ENCODE data around the gene PLEKHG4B. TPM values are rescaled to one million over a fixed set of nuclear protein-coding genes. Genes with fewer than 3 reads are reported as not detected.

PLEKHG4B gene
- total and polyA plus RNA-seq, 2 of the 8 experiments (the other 6 are each of a cell fraction or from before 2014, with no cell fraction given): 31.1 to 43.6 TPM

- DNase-seq (ENCODE audit: low read depth in 1 of 2, low spot score in 2 of 2) (no peak), FAIRE-seq (no peak)
- H3K23ac ChIP-seq (ENCODE audit: insufficient read length): no peak overlapping the region
- no peak overlapping the region for H2BK20ac ChIP-seq (ENCODE audit: low read length)
- H3K9ac ChIP-seq (replicated peaks in 1 of 4; ENCODE audit: extremely low read depth in 1 of 4, low read depth in 3 of 4, low read length in 3 of 4): no peak overlapping the region
- H4K20me1 ChIP-seq (replicated peaks in 1 of 2; ENCODE audit: control insufficient read depth in 1 of 2, insufficient read depth in 2 of 2, low read length in 2 of 2): peaks cover 0 to 1% of the 10 kb centered on the region in 2 experiments
- H2AFZ ChIP-seq (ENCODE audit: low read length): no peak overlapping the region
- no peak overlapping the region for H3K18ac ChIP-seq (ENCODE audit: extremely low read depth, low read length)
- no peak overlapping the region for H3K14ac ChIP-seq (ENCODE audit: insufficient read length)
- WGBS, 2 experiments (ENCODE audit: extremely low coverage in 1 of 2, insufficient coverage in 1 of 2, insufficient read length in 1 of 2, insufficient replicate concordance in 2 of 2, low coverage in 1 of 2, low lambda C conversion rate in 2 of 2, missing lambda C conversion rate in 1 of 2): 94% methylated on average over 18 of the region's 18 CpGs; no CpG with 5 or more reads in 1 of the 2 experiments
- H2BK12ac ChIP-seq (ENCODE audit: low read depth, low read length): no peak overlapping the region
- no peak overlapping the region for H3K4me2 ChIP-seq (ENCODE audit: insufficient read depth in 1 of 2, low read depth in 2 of 2, low read length in 2 of 2)
- no peak overlapping the region for H2AK5ac ChIP-seq (ENCODE audit: low read depth, low read length)
- H2BK120ac ChIP-seq (replicated peaks; ENCODE audit: low read depth, low read length): no peak overlapping the region
- H4K5ac ChIP-seq (ENCODE audit: insufficient read length, low read depth, low read length): no peak overlapping the region
- H3K4ac ChIP-seq (replicated peaks; ENCODE audit: insufficient read length, low read depth, low read length): no peak overlapping the region
- no peak overlapping the region for H3K4me3 ChIP-seq (ENCODE audit: extremely low read depth in 1 of 4, insufficient read depth in 2 of 4, low read depth in 3 of 4, low read length in 4 of 4)
- H3K79me2 ChIP-seq (ENCODE audit: control insufficient read depth in 1 of 2, insufficient read depth in 2 of 2, low read length in 2 of 2): no peaks in the 10 kb centered on the region
- ChIA-PET POLR2A (ENCODE audit: partially characterized antibody) (interaction anchor here (1.4 to 4.2 kb wide), 2 partner anchors 11 to 63 kb away, joined by 3 to 15 read pairs; partner anchors contain the start of gene PLEKHG4B), CTCF (ENCODE audit: partially characterized antibody) (interaction anchor here (0.7 to 1.0 kb wide), 2 partner anchors 8 to 11 kb away, joined by 3 to 4 read pairs; no protein-coding TSS in a partner anchor)
- H3K79me1 ChIP-seq (ENCODE audit: low read depth, low read length): no peaks in the 10 kb centered on the region; the same call in 1 of the 2 replicates
- peaks cover 0 to 2% (median 0%) of the 10 kb centered on the region in 4 experiments; a peak in 2 of 7 replicates for H3K4me1 ChIP-seq (replicated peaks in 1 of 4; ENCODE audit: control insufficient read depth in 3 of 4, insufficient read depth in 4 of 4, low read length in 3 of 4)
- H3K27ac ChIP-seq (ENCODE audit: low read depth, low read length): no peak overlapping the region
- no peak overlapping the region for H2BK5ac ChIP-seq (ENCODE audit: low read depth, low read length)
- no peak overlapping the region for H4K8ac ChIP-seq (ENCODE audit: extremely low read depth, insufficient read depth, low read length)
- H3K36me3 ChIP-seq (ENCODE audit: control insufficient read depth in 2 of 4, insufficient read depth in 4 of 4, low read length in 3 of 4): peaks cover 12 to 74% (median 28%) of the 10 kb centered on the region in 4 experiments; a peak in 7 of 8 replicates
- no peak overlapping the region for H3K56ac ChIP-seq (replicated peaks; ENCODE audit: insufficient read length, low read depth, low read length)
- H4K91ac ChIP-seq (replicated peaks; ENCODE audit: insufficient read length, low read length): no peak overlapping the region
- no peak overlapping the region for H2BK15ac ChIP-seq (ENCODE audit: low read length)
- H3K23me2 ChIP-seq (ENCODE audit: low read depth, low read length): no peaks in the 10 kb centered on the region
- no peaks in the 10 kb centered on the region for H3K27me3 ChIP-seq (replicated peaks in 1 of 4; ENCODE audit: control insufficient read depth in 3 of 4, extremely low read depth in 1 of 4, insufficient read depth in 3 of 4, low read length in 3 of 4)
- H3K9me3 ChIP-seq (ENCODE audit: insufficient read depth in 2 of 2, low read depth in 1 of 2, low read length in 1 of 2): no peaks in the 10 kb centered on the region
- TF ChIP-seq PHF8 (conservative IDR thresholded peaks at IDR 0.05; ENCODE audit: low read depth, low read length): no peak
- TF ChIP-seq POLR2AphosphoS5 (IDR thresholded peaks at IDR 0.05; ENCODE audit: low read depth, low read length): no peak
- no peak for TF ChIP-seq CREB1 (IDR thresholded peaks at IDR 0.05)
- TF ChIP-seq CTBP2 (IDR thresholded peaks at IDR 0.05; ENCODE audit: borderline replicate concordance, insufficient read depth, insufficient read length, low read length): no peak
- no peak for TF ChIP-seq ASH2L (IDR thresholded peaks at IDR 0.05; ENCODE audit: low read length)
- no peak for TF ChIP-seq USF2 (IDR thresholded peaks at IDR 0.05; ENCODE audit: low read length)
- TF ChIP-seq RFX5 (IDR thresholded peaks at IDR 0.05; ENCODE audit: borderline replicate concordance, low read depth, low read length): no peak
- TF ChIP-seq YY1 (IDR thresholded peaks at IDR 0.05; ENCODE audit: low read depth, low read length): no peak
- TF ChIP-seq GTF2F1 (IDR thresholded peaks at IDR 0.05; ENCODE audit: borderline replicate concordance, low read depth, low read length): no peak
- TF ChIP-seq JUN (IDR thresholded peaks at IDR 0.05; ENCODE audit: low read depth, low read length): no peak
- no peak for TF ChIP-seq BCL11A (IDR thresholded peaks at IDR 0.05; ENCODE audit: low read depth in 2 of 2, low read length in 2 of 2)
- TF ChIP-seq SIN3A (conservative IDR thresholded peaks at IDR 0.05 in 1 of 2, IDR thresholded peaks at IDR 0.05 in 1 of 2; ENCODE audit: low read depth in 1 of 2, low read length in 2 of 2): no peak
These were observed 62.9 kb downstream of the PLEKHG4B start for GRCh38 chr5:154826-155225.
